ENCODE data around the gene SYNRG. TPM values are rescaled to one million over a fixed set of nuclear protein-coding genes. Genes with fewer than 3 reads are reported as not detected.

The SYNRG gene
- total and polyA plus RNA-seq, 8 donors: 3.7 to 92.4 (median 27.8) TPM

DNA sequence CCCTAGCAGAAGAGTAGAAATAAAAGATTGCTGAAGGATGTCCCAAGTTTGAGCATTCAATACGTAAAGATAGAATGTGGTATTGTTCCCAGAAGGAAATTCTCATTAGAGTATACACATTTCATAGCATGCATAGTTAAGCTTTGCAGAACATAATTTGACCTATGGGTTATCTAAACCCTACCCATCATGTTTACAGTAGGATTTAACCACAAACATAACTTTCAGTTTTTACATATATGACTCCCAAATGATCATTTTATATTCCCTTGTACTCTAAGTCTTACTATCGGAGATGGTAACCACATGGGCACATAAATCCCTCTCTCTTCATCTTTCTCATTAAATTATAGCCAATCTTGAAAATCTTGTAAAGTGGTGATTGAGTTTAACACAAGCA, 50.9 kb downstream of the SYNRG start:
- Histone ChIP-seq H3K4me1 (no peaks in the 10 kb centered on the region), H3K27me3 (no peaks in the 10 kb centered on the region), H3K4me3 (no peak overlapping the region), H3K36me3 (peaks cover 35 to 91% (median 77%) of the 10 kb centered on the region in 4 donors), H3K9me3 (no peaks in the 10 kb centered on the region), H3K27ac (no peak overlapping the region)
- TF ChIP-seq POLR2A (IDR thresholded peaks at IDR 0.05): no peak
- no peak for TF ChIP-seq EP300 (IDR thresholded peaks at IDR 0.05)
- TF ChIP-seq, protein P1, sequence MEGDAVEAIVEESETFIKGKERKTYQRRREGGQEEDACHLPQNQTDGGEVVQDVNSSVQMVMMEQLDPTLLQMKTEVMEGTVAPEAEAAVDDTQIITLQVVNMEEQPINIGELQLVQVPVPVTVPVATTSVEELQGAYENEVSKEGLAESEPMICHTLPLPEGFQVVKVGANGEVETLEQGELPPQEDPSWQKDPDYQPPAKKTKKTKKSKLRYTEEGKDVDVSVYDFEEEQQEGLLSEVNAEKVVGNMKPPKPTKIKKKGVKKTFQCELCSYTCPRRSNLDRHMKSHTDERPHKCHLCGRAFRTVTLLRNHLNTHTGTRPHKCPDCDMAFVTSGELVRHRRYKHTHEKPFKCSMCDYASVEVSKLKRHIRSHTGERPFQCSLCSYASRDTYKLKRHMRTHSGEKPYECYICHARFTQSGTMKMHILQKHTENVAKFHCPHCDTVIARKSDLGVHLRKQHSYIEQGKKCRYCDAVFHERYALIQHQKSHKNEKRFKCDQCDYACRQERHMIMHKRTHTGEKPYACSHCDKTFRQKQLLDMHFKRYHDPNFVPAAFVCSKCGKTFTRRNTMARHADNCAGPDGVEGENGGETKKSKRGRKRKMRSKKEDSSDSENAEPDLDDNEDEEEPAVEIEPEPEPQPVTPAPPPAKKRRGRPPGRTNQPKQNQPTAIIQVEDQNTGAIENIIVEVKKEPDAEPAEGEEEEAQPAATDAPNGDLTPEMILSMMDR (IDR thresholded peaks at IDR 0.05): no peak
- TF ChIP-seq POLR2AphosphoS5 (IDR thresholded peaks at IDR 0.05): no peak
- intact Hi-C loops (cut with DNase I; ENCODE audit: low total_unique reads): no loop called here
- 84 to 96% (median 91%) methylated on average over 2 of the region's 2 CpGs for WGBS, 5 donors
- DNase-seq: no peak

DNA sequence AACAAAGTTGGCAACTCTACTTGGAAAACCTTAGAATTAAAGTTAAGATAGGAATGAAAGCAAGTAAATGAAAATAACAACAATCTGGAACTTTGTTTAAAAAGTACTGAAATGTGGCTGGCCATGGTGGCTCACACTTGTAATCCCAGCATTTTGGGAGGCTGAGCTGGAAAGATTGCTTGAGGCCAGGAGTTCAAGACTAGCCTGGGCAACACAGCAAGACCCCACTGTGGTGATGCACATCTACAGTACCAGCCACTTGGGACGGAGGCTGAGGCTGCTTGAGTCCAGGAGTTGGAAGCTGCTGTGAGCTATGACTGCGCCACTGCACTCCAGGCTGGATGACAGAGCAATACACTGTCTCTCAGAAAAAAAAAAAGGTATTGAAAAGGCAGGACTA, 51.7 kb downstream of the SYNRG start:
- TF ChIP-seq POLR2AphosphoS5 (IDR thresholded peaks at IDR 0.05) (no peak), EP300 (IDR thresholded peaks at IDR 0.05) (no peak), POLR2A (IDR thresholded peaks at IDR 0.05) (no peak)
- TF ChIP-seq, protein P1 (IDR thresholded peaks at IDR 0.05): no peak
- Histone ChIP-seq H3K4me3 (no peak overlapping the region), H3K27me3 (no peaks in the 10 kb centered on the region), H3K9me3 (no peaks in the 10 kb centered on the region), H3K27ac (no peak overlapping the region), H3K4me1 (no peaks in the 10 kb centered on the region), H3K36me3 (peaks cover 41 to 91% (median 83%) of the 10 kb centered on the region in 4 donors)
- intact Hi-C loops (cut with DNase I; ENCODE audit: low total_unique reads): no loop called here
- no peak for DNase-seq
- 95 to 100% (median 100%) methylated on average over 2 of the region's 2 CpGs for WGBS, 5 donors

DNA sequence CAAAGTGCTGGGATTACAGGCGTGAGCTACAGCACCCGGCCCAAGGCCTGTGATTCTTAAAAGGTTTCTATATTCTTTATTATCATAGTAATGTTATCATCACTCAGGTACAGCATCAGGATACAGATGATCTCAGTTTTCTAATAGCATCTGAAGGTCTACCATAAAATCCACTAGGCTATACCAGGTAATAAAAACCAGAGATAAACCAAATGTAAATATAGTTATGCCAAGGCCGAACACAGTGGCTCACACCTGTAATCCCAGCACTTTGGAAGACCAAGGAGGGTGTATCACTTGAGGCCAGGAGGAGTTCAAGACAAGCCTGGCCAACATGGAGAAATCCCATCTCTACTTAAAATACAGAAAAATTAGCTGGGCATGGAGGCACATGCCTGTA, 53.8 kb downstream of the SYNRG start:
- H3K4me3 ChIP-seq: no peak overlapping the region
- no peak overlapping the region for H3K27ac ChIP-seq
- TF ChIP-seq, protein P1 (IDR thresholded peaks at IDR 0.05): no peak
- TF ChIP-seq POLR2A (IDR thresholded peaks at IDR 0.05) (no peak), EP300 (IDR thresholded peaks at IDR 0.05) (no peak), POLR2AphosphoS5 (IDR thresholded peaks at IDR 0.05) (no peak)
- no peak for DNase-seq
- intact Hi-C loops (cut with DNase I; ENCODE audit: low total_unique reads): no loop called here
- WGBS, 5 donors: 89 to 96% (median 94%) methylated on average over 3 of the region's 3 CpGs
- H3K9me3 ChIP-seq: no peaks in the 10 kb centered on the region
- H3K27me3 ChIP-seq: no peaks in the 10 kb centered on the region
- H3K4me1 ChIP-seq: peaks cover 0 to 14% (median 4%) of the 10 kb centered on the region in 4 donors
- H3K36me3 ChIP-seq: peaks cover 31 to 79% (median 71%) of the 10 kb centered on the region in 4 donors

DNA sequence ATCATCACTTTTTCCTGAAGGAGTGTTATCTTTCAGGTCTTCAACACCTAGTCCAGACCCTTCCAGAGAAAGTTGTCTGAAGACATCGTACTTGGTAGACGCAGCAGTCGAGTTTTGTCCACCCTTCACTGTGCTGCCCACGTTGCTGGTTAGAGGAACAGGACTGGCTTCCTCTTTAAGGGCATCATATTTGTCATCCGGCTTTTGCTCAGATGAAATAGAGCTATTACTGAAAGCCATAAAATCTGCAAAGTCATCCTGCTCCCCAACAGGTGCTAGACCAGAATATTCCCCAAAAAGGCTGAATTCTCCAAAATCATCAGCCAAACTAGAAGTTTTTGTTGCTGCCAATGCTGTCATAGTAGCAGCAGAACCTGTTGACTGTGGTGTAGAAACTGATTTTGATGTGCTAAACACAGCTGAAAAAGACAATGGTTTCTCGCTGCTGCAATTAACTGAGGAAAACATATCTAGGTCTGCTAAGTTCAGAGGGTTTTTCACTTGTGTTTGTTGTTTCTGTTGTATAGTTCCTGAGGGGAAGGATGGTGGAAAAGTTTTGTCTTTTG, 55.7 kb downstream of the SYNRG start:
- TF ChIP-seq, protein P1 (IDR thresholded peaks at IDR 0.05): no peak
- no peak for TF ChIP-seq POLR2AphosphoS5 (IDR thresholded peaks at IDR 0.05)
- no peak for TF ChIP-seq POLR2A (IDR thresholded peaks at IDR 0.05)
- TF ChIP-seq EP300 (IDR thresholded peaks at IDR 0.05): no peak
- no peak for DNase-seq
- intact Hi-C loops (cut with DNase I; ENCODE audit: low total_unique reads): no loop called here
- Histone ChIP-seq H3K4me3 (no peak overlapping the region), H3K36me3 (peaks cover 19 to 66% (median 53%) of the 10 kb centered on the region in 4 donors), H3K9me3 (no peaks in the 10 kb centered on the region), H3K27ac (no peak overlapping the region), H3K4me1 (peaks cover 0 to 14% (median 6%) of the 10 kb centered on the region in 4 donors), H3K27me3 (no peaks in the 10 kb centered on the region)
- 84 to 95% (median 88%) methylated on average over 6 of the region's 6 CpGs for WGBS, 5 donors

Data from stomach (tissue), 9 donors.